22Rv1 (cell line): Measurements from ENCODE around the gene PTPRR.

ENCODE experiments used
- H3K27ac ChIP-seq: fragments of 450-650 bp; 2 replicates; pipeline ENCODE4 v1.5.1; 2017
- ZFX ChIP-seq: fragments of 450-650 bp; IDR thresholded peaks from 2 replicates; pipeline ENCODE4 v1.6.1; 2017; ENCODE audit warnings: antibody characterized with exemption, borderline replicate concordance
- TF ChIP-seq, protein P1 (sequence below): fragments of 450-650 bp; IDR thresholded peaks from 2 replicates; pipeline ENCODE4 v1.5.1; 2017; ENCODE audit warnings: mild to moderate bottlenecking

The PTPRR gene

GRCh38 chr12:70910666-70911065 lies 9.9 kb downstream of the PTPRR start:
- TF ChIP-seq ZFX: no peak
- TF ChIP-seq, protein P1, sequence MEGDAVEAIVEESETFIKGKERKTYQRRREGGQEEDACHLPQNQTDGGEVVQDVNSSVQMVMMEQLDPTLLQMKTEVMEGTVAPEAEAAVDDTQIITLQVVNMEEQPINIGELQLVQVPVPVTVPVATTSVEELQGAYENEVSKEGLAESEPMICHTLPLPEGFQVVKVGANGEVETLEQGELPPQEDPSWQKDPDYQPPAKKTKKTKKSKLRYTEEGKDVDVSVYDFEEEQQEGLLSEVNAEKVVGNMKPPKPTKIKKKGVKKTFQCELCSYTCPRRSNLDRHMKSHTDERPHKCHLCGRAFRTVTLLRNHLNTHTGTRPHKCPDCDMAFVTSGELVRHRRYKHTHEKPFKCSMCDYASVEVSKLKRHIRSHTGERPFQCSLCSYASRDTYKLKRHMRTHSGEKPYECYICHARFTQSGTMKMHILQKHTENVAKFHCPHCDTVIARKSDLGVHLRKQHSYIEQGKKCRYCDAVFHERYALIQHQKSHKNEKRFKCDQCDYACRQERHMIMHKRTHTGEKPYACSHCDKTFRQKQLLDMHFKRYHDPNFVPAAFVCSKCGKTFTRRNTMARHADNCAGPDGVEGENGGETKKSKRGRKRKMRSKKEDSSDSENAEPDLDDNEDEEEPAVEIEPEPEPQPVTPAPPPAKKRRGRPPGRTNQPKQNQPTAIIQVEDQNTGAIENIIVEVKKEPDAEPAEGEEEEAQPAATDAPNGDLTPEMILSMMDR: no peak
- H3K27ac ChIP-seq: no peak overlapping the region

DNA sequence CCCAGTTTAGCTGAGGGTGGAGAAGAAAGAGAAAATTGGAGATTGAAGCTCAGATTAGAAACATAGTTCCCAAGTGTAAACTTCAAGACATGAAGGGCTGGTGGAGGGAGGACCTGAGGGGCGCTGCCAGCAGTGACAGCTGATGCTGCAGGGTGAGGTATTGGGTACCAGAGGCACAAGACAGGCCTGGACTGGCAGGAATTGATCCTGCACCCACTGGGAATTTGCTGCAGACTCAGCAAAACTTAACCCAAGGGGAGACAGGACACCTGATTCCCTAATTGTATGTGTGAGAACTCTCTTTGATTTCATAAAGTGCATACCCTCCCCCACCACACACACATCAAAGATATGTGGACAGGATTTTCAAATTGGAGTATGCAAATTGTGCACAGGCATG lies 11.6 kb downstream of the PTPRR start:
- no peak for TF ChIP-seq ZFX
- TF ChIP-seq, protein P1: no peak

DNA sequence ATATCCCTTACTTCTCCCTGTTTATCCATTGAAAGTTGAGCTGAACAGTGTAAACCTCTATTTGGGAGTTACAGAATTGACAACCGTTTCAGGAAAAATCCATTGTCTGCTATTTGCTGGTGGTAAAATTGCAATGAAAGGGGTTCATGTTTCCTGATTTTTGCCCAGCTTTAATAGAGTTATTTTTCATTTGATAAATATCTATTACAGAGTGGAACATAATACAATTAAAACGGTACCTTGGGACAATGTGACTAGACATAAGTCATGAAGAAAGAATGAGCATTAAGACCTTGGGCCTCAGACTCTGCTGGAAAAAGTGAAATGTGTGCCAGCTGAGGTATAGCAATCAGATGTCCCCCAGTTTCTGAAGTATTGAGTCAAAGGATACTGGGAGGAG lies 13.1 kb downstream of the PTPRR start:
- no peak for TF ChIP-seq ZFX
- TF ChIP-seq, protein P1: no peak
- H3K27ac ChIP-seq: no peak overlapping the region

More for the DNA sequence above, 11.6 kb downstream of the PTPRR start:
- H3K27ac ChIP-seq: no peak overlapping the region

DNA sequence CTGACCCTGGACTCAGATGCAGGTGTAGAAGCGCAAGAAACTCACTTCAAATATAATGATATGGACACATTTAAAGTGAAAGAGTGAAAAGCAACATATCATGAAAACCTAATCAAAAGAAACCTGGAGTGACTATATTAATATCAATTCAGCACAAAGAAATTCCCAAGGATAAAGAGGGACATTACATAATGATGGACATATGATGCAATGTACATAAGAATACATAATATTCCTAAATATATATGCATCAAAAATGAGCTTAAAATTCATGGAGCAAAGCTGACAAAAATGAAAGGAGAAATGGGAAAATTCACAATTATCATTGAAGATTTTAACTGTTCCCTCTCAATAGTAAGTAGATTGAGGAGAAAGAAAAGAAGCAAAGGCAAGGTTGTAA lies 24.6 kb downstream of the PTPRR start:
- TF ChIP-seq, protein P1: no peak
- no peak for TF ChIP-seq ZFX
- H3K27ac ChIP-seq: no peak overlapping the region

DNA sequence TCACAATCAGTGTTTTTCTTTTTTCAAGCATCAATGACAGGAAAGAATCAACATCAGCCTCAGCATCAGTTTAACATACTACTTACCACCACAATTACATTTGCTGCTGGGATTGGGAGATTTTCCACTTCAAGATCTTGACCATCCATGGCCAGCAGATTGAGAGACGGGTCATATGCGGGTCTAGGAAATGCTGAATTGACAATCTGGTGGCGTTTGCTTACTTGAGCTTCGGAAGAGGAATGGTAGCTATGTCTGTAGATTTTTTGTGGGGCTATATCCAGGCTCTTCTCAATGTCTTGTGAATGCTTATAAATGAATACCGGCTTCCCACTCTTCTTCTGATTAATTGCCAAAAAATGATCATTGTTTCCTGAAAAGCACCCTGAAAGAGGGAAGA lies 27.9 kb downstream of the PTPRR start:
- H3K27ac ChIP-seq: no peak overlapping the region
- TF ChIP-seq, protein P1: no peak
- no peak for TF ChIP-seq ZFX

DNA sequence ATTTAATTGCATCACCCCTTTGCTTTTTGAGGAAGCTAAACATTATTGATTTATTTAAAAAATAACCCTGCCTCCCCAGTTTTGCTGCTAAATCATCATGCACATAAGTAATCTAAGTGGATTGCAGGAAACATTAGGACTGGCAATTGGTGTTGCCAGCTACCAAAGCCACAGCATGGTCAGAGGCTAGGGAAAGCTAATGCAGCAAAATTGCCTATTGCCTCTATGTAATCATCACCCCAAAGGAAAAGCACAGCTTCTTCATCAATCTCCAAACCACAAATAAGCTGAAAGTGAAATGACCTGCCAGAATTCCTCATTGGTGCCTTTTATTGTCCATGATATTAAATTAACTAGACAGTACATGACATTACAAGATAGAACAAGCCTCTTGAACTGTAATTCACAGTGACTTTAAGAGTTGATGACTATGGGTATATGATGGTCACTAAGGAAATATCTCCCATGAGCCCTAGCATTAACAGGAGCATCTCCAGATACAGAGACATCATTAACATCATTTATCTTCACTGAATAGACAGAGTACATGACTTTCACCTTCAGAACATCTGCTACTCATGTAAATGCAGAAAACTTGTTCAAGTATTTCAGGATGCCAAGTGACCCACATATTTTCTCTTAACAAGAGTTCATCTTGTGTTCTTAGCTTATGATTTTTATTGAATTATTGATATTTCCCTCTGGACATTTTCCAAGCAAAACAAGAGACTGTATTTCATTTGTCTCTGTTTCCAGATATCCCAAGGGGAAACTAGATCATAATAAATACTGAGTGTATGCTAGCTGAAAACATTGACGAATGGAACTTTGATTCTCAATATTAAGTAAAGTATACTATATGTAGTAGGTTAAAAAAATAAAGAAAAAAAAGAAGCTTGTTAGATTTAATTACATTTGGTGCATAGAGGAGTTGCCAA lies 29.4 kb downstream of the PTPRR start:
- TF ChIP-seq, protein P1: no peak
- no peak for TF ChIP-seq ZFX
- H3K27ac ChIP-seq: no peak overlapping the region

DNA sequence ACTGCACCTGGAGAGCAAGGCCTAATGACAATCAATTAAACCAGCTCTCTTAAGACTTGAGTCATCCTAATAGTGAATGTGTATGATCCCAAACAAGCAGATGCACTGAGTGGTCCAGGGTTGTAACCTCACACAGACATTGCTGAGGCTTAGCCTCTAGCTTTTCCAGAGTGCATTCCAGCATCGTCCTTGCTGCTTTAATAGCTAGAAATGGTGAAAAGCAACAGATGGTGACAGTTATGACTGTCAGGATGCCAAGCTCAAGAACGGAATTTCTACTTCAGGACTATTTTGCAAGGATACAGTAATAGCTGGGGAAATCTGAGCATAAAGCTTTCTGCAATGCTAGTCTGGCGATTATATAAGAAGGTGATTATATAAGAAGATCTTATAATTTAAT lies 34.6 kb downstream of the PTPRR start:
- no peak overlapping the region for H3K27ac ChIP-seq

More for the DNA sequence above, 34.6 kb downstream of the PTPRR start:
- no peak for TF ChIP-seq ZFX
- TF ChIP-seq, protein P1: no peak
